ENCODE measurements around the gene CHRD. TPM values are rescaled to one million over a fixed set of nuclear protein-coding genes. Genes with fewer than 3 reads are reported as not detected.

The CHRD gene
- total and polyA plus RNA-seq, 5 experiments from 2014 or later, result not detected

GRCh38 chr3:184349563-184350470 is 30.0 kb upstream of the CHRD start:
- Mint-ChIP-seq H3K4me1 (peaks cover 0 to 6% (median 1%) of the 10 kb centered on the region in 4 donors), H3K4me3 (no peak overlapping the region), H3K27me3 (no peaks in the 10 kb centered on the region), H3K36me3 (no peaks in the 10 kb centered on the region), H3K27ac (peak overlapping the region in 1 of 10 donors; percentile 33), H3K9me3 (no peaks in the 10 kb centered on the region)
- DNase-seq, result no peak
- POLR2A ChIA-PET, result no interaction called here
- ATAC-seq, result no peak

GRCh38 chr3:184350618-184351017 is 29.2 kb upstream of the CHRD start:
- H3K27ac Mint-ChIP-seq, result no peak overlapping the region
- no peak for ATAC-seq

DNA sequence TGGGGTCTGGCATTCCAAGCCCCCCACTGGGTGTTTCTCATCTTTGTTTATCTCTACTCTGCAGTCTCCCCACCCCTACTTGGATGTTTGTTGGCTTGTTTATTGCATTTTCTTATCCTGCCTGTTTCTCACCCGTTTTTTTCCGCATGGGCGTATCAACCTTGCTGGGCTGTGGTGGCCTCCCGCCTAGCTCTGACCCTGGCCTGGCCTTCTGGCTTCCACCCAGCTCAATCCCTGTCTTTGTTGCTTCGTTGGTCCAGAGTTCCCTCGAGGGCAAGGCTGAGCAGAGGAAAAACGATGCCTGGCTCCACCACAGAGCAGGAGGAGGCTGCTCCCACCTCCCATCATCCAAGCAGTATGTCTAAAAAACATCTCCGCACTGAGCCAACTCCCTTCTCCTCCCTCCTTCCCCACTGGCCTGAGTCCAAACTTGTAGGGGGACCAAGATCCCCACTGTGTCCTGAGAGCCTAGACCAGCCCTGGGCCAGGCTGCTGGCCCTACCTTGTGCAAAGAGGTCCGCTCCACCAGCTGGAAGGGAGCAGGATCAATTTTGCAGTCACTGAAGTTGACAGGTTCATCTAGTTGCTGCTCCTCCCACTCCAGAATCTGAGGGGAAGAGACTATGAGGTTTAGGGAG is 28.2 kb upstream of the CHRD start:
- DNase-seq (no peak), ATAC-seq (no peak)
- Mint-ChIP-seq H3K27me3 (no peaks in the 10 kb centered on the region), H3K4me3 (no peak overlapping the region), H3K27ac (peak overlapping the region in 1 of 10 donors; percentile 15), H3K4me1 (peaks cover 0 to 3% (median 0%) of the 10 kb centered on the region in 4 donors), H3K9me3 (no peaks in the 10 kb centered on the region), H3K36me3 (peaks cover 0 to 5% (median 0%) of the 10 kb centered on the region in 3 donors)
- POLR2A ChIA-PET, result no interaction called here

More at GRCh38 chr3:184350618-184351017, 29.2 kb upstream of the CHRD start:
- no peak for DNase-seq
- POLR2A ChIA-PET, result no interaction called here
- Mint-ChIP-seq H3K9me3 (no peaks in the 10 kb centered on the region), H3K4me3 (no peak overlapping the region), H3K4me1 (peaks cover 0 to 3% (median under 1%) of the 10 kb centered on the region in 4 donors), H3K27me3 (no peaks in the 10 kb centered on the region), H3K36me3 (peaks cover 0 to 5% (median 0%) of the 10 kb centered on the region in 3 donors)

- POLR2A ChIA-PET, result no interaction called here
- no peaks in the 10 kb centered on the region for H3K9me3 Mint-ChIP-seq
- ATAC-seq, result no peak
- peaks cover 0 to 3% (median 0%) of the 10 kb centered on the region in 4 donors for H3K4me1 Mint-ChIP-seq
- peak in 1 of 10 donors; percentile 50 for DNase-seq
- no peak overlapping the region for H3K4me3 Mint-ChIP-seq
- peaks cover 0 to 5% (median 0%) of the 10 kb centered on the region in 3 donors for H3K36me3 Mint-ChIP-seq
- peak overlapping the region in 1 of 10 donors; percentile 40 for H3K27ac Mint-ChIP-seq
- no peaks in the 10 kb centered on the region for H3K27me3 Mint-ChIP-seq
Observed at GRCh38 chr3:184352149-184352785, 27.6 kb upstream of the CHRD start.

- no peak overlapping the region for H3K27ac Mint-ChIP-seq
- H3K4me3 Mint-ChIP-seq, result no peak overlapping the region
- peaks cover 0 to 3% (median 0%) of the 10 kb centered on the region in 4 donors for H3K4me1 Mint-ChIP-seq
- POLR2A ChIA-PET, result interaction anchor here (0.6 to 1.4 kb wide), 2 partner anchors 9 to 61 kb away, joined by 4 to 7 read pairs; no protein-coding TSS in a partner anchor
- peaks cover 0 to 5% (median 0%) of the 10 kb centered on the region in 3 donors for H3K36me3 Mint-ChIP-seq
- H3K27me3 Mint-ChIP-seq, result no peaks in the 10 kb centered on the region
- ATAC-seq, result no peak
- H3K9me3 Mint-ChIP-seq, result no peaks in the 10 kb centered on the region
- no peak for DNase-seq
Observed at GRCh38 chr3:184352897-184353545, 26.8 kb upstream of the CHRD start.

DNA sequence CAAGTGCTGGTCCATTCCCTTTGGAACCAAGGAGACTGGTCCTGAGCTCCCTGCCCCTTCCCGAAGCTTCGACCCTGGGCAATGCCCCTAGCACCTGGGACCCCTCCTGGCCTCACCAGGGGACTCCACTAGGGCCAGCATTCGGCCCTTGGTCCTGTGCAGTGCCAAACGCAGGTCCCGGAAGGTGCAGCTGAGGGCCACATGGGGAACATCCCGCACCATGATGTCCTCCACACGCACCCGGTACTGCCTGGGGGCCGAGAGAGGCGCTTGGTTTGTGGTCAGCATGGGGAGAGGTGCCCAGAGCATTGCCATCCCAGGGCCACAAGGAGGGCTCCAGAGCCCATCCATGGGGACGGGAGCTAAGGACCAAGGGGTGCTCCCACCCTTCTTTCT is 26.3 kb upstream of the CHRD start:
- Mint-ChIP-seq H3K36me3 (peaks cover 0 to 5% (median 0%) of the 10 kb centered on the region in 3 donors), H3K27ac (no peak overlapping the region), H3K4me1 (peaks cover 0 to 3% (median 0%) of the 10 kb centered on the region in 4 donors), H3K9me3 (no peaks in the 10 kb centered on the region), H3K4me3 (no peak overlapping the region), H3K27me3 (no peaks in the 10 kb centered on the region)
- DNase-seq (no peak), ATAC-seq (no peak)
- POLR2A ChIA-PET, result interaction anchor here (0.6 to 1.4 kb wide), 2 partner anchors 9 to 60 kb away, joined by 4 to 7 read pairs; no protein-coding TSS in a partner anchor

GRCh38 chr3:184354121-184354728 is 25.6 kb upstream of the CHRD start:
- DNase-seq (peak; percentile 26 to 82 (median 56)), ATAC-seq (peak; percentile 81 to 96)
- no peak overlapping the region for H3K27ac Mint-ChIP-seq
- H3K4me1 Mint-ChIP-seq, result peaks cover 0 to 3% (median 0%) of the 10 kb centered on the region in 4 donors
- no peaks in the 10 kb centered on the region for H3K27me3 Mint-ChIP-seq
- H3K9me3 Mint-ChIP-seq, result no peaks in the 10 kb centered on the region
- H3K4me3 Mint-ChIP-seq, result peak overlapping the region in 1 of 10 donors; percentile 22
- POLR2A ChIA-PET, result interaction anchor here (1.4 kb wide), 1 partner anchor 8 kb away, joined by 7 read pairs; no protein-coding TSS in a partner anchor
- peaks cover 0 to 5% (median 0%) of the 10 kb centered on the region in 3 donors for H3K36me3 Mint-ChIP-seq

DNA sequence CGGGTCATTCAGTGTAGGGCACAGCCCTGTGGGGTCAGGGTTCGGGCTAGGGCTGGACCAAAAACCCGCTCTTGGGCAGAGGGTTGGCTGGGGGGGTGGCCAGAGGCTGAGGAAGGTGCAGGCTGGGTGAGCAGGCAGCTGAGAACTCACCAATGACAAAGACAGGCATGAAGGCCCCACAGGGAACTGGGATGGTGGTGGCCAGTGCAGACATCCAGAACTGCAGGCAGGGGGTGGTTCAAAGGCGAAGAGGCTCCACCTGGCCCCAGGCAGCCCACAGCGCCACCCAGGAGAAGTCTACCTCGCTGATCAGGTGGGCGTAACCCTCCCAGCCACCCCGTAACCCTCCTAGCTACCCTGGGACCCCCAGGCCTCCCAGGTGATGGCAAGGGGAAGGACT is 25.1 kb upstream of the CHRD start:
- POLR2A ChIA-PET, result no interaction called here
- H3K27ac Mint-ChIP-seq, result no peak overlapping the region

GRCh38 chr3:184355261-184356040 is 24.4 kb upstream of the CHRD start:
- H3K4me3 Mint-ChIP-seq, result no peak overlapping the region
- H3K36me3 Mint-ChIP-seq, result peaks cover 0 to 5% (median 0%) of the 10 kb centered on the region in 3 donors
- H3K27ac Mint-ChIP-seq, result peak overlapping the region in 2 of 10 donors; percentile 9 to 79
- no peaks in the 10 kb centered on the region for H3K27me3 Mint-ChIP-seq
- POLR2A ChIA-PET, result no interaction called here
- DNase-seq (no peak), ATAC-seq (no peak)
- H3K9me3 Mint-ChIP-seq, result no peaks in the 10 kb centered on the region
- peaks cover 2 to 9% (median 5%) of the 10 kb centered on the region in 4 donors for H3K4me1 Mint-ChIP-seq

More for the DNA sequence above, 25.1 kb upstream of the CHRD start:
- Mint-ChIP-seq H3K4me1 (peaks cover 0 to 3% (median under 1%) of the 10 kb centered on the region in 4 donors), H3K27me3 (no peaks in the 10 kb centered on the region), H3K36me3 (peaks cover 0 to 5% (median 0%) of the 10 kb centered on the region in 3 donors), H3K9me3 (no peaks in the 10 kb centered on the region), H3K4me3 (no peak overlapping the region)
- no peak for ATAC-seq
- no peak for DNase-seq

- no peak for ATAC-seq
- H3K36me3 Mint-ChIP-seq, result peaks cover 0 to 5% (median 0%) of the 10 kb centered on the region in 3 donors
- H3K9me3 Mint-ChIP-seq, result no peaks in the 10 kb centered on the region
- no peak overlapping the region for H3K27ac Mint-ChIP-seq
- POLR2A ChIA-PET, result no interaction called here
- H3K4me1 Mint-ChIP-seq, result peaks cover 7 to 21% (median 12%) of the 10 kb centered on the region in 4 donors
- no peaks in the 10 kb centered on the region for H3K27me3 Mint-ChIP-seq
- peak overlapping the region in 2 of 10 donors; percentile 45 to 48 for H3K4me3 Mint-ChIP-seq
- DNase-seq, result peak in 1 of 10 donors; percentile 28
Observed at GRCh38 chr3:184357248-184358123, 22.4 kb upstream of the CHRD start.

All from naive thymus-derived CD8-positive, alpha-beta T cell (primary cell).